GM13976 (cell line): Measurements from ENCODE around the gene WDR17.

Experiments used
- DNase-seq: peaks from one replicate; pipeline ENCODE4 v3.0.0; 2012; ENCODE audit warnings: low spot score
- in situ Hi-C: fragments of 300-500 bp; cut with MboI; formaldehyde crosslinking; loops from one replicate; pipeline ENCODE4 v1.12.0; 2022; ENCODE audit warnings: low sequenced_read_pairs, mixed read lengths, inconsistent platforms; ENCODE audit not compliant: unreplicated experiment
- TF ChIP-seq, protein P1 (sequence below): IDR thresholded peaks from 2 replicates; pipeline ENCODE4 v1.5.1; 2012; ENCODE audit warnings: borderline replicate concordance, mild to moderate bottlenecking; ENCODE audit not compliant: insufficient read depth; ENCODE audit errors: extremely low read depth, missing control alignments, control extremely low read depth

Gene WDR17

DNA sequence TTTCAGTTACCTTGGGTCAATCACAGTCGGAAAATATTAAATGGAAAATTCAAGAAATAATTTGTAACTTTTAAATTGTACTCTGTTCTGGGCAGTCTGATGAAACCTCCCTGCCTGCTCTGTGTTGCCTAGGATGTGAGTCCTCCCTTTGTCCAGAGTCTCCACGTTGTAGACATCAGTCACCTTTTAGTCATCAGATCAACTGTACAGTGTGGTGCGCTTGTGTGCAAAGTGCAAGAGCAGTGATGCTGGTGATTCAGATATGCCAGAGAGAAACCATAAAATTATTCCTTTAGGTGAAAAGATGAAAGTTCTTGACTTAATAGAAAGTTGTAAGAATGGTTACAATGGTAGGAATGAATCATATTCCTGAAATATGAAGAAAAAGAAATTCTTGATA lies 128.3 kb downstream of the WDR17 start:
- no peak for DNase-seq
- in situ Hi-C loops, result no loop called here
- TF ChIP-seq, protein P1, sequence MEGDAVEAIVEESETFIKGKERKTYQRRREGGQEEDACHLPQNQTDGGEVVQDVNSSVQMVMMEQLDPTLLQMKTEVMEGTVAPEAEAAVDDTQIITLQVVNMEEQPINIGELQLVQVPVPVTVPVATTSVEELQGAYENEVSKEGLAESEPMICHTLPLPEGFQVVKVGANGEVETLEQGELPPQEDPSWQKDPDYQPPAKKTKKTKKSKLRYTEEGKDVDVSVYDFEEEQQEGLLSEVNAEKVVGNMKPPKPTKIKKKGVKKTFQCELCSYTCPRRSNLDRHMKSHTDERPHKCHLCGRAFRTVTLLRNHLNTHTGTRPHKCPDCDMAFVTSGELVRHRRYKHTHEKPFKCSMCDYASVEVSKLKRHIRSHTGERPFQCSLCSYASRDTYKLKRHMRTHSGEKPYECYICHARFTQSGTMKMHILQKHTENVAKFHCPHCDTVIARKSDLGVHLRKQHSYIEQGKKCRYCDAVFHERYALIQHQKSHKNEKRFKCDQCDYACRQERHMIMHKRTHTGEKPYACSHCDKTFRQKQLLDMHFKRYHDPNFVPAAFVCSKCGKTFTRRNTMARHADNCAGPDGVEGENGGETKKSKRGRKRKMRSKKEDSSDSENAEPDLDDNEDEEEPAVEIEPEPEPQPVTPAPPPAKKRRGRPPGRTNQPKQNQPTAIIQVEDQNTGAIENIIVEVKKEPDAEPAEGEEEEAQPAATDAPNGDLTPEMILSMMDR, result no peak

DNA sequence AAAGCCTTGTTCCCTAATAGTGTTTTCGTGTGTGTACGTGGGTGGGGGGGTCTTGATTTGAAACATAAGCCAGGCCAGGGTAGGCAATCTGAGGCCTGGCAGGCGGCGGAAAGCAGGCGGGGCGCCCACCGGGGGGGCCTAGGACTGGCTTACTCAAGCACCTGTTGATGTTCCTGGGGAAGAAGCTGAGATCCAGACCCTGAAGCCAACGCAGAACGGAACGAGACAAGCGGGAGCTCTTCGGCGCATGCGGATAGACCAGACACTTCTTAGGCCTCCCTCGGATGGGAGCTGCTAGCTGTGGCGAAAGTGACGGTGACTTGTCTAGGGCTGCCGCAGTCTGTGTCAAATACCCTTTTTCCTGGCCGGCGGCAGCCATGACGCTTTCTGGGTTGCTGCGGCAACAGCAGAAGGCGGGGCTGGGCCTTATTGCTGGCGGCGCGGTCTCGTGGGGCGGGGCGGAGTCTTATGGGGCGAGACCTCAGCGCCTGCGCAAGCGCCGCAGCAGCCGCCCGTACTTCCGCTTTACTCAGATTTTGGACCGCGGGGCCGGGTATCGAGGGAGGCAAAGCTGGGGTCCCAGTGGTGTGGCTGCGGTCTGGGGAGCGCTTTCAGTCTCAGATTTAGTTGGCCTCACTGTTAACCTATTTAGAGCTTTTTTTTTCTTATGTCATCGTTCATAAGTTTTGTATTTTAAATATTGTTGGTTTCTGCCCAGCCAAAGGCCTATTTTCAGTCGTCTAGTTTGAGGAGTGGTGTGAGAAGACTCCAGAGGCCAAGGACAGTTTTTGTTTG lies 129.7 kb downstream of the WDR17 start, which contains the start of gene SPATA4:
Gene SPATA4 (minus strand): TSS at position 402 of the 795 bp plus-strand sequence. CDS start 23 bp downstream, at position 379.
- TF ChIP-seq, protein P1, result no peak
- in situ Hi-C loops, result no loop called here

DNA sequence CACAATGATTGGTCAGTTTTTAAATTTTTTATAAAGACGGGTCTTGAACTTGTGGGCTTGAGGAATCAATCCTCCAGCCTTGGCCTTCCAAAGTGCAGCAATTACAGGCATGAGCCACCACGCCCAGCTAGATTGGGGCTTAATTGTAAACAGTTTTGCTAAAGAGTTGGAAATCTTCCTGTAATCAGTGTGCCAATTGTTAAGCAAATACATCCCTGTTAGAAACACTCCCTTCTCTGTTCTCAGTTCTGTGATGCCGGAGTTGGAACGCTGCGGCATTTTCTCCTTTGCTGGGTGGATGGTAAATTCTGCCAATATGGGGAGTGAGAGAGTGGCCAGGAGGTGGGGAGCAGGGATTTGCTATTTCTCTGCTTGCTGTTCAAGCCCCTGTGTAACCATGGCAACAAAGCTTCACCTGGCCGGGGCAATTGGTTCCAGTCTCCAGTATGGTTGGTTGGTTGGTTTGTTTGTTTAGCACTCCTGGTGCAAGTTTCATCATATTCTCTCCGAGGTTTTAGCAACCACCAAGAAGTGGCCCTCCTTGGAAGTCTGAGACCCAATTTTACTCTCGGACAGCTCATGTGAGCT lies 132.8 kb downstream of the WDR17 start:
- TF ChIP-seq, protein P1, result no peak
- in situ Hi-C loops, result no loop called here
- DNase-seq, result no peak

More for the DNA sequence above, 129.7 kb downstream of the WDR17 start, which contains the start of gene SPATA4:
- DNase-seq, result peak; percentile 95

DNA sequence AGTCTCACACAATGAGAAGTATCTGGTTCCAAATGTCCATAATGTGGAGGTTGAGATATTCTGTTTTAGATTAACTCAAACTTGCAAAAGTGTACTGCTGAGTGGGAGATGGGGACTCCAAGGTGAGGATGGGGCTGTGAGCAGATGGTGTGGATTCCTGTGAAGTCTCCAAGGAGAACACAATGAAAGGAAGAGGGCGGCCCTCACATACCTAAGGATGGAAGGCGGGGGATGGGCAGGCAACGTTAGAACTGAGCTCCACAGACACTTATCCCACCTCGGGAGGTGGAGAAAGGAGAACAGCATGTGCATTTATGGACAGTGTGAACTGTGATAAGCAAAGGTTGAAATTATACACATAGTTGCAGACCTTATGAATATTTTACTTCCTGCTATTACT lies 139.7 kb downstream of the WDR17 start:
- DNase-seq, result no peak
- TF ChIP-seq, protein P1, result no peak
- in situ Hi-C loops, result no loop called here

DNA sequence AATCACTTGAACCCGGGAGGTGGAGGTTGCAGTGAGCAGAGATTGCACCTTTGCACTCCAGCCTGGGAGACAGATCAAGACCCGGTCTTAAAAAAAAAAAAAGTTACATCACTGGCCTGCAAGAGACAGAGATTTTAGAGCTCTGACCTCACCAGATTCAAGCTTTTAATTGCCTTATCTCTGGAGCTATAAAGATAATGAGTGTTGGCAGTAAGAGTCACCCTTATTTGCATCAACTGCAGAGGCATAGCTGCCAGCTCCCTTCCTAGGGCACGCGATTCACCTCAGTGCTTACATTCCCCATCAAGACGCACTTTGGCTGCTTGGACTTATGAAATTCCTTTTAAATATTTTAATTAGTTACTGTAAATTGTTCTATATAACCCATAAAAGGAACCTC lies 142.2 kb downstream of the WDR17 start:
- no peak for DNase-seq
- in situ Hi-C loops, result no loop called here
- TF ChIP-seq, protein P1, result no peak

DNA sequence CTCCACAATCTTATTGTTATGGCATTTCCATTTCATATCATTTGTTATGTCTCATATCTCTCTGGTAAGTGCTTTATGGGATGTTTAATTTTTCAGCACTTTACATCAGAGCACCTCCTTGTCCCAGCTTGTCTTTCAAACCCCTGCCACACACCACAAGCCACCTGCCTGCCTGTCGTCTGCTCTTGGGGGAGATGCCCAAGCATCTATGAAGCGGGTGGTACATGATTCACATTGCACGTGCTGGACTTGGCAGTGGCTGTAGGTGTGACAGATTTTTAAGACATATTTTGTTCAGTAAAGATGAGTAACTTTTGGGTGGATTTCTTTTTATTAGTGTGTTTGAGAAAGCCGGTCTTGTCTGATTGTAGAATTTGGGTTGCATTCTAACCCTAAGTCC lies 143.9 kb downstream of the WDR17 start:
- no peak for DNase-seq
- in situ Hi-C loops, result no loop called here
- TF ChIP-seq, protein P1, result no peak
